ENCODE measurements around the gene DPF3. TPM values are rescaled to one million over a fixed set of nuclear protein-coding genes. Genes with fewer than 3 reads are reported as not detected.

Gene DPF3
- polyA plus RNA-seq, 2 donors, result 0.16 to 0.37 TPM

GRCh38 chr14:72644758-72645489 lies 249.0 kb downstream of the DPF3 start:
- 90 to 94% methylated on average over 4 of the region's 4 CpGs for WGBS, 2 donors
- Histone ChIP-seq H3K9me3 (ENCODE audit: control insufficient read depth in 2 of 2, insufficient read depth in 1 of 2, low read depth in 1 of 2, low read length in 1 of 2) (no peaks in the 10 kb centered on the region), H3K27ac (ENCODE audit: low read depth in 2 of 2, low read length in 1 of 2) (no peak overlapping the region), H3K36me3 (ENCODE audit: control insufficient read depth in 2 of 2, insufficient read depth in 2 of 2, low read length in 1 of 2) (no peaks in the 10 kb centered on the region), H3K27me3 (ENCODE audit: control insufficient read depth in 1 of 2, insufficient read depth in 2 of 2, low read length in 2 of 2) (no peaks in the 10 kb centered on the region), H3K4me3 (ENCODE audit: low read depth in 1 of 2, low read length in 2 of 2) (no peak overlapping the region), H3K4me1 (ENCODE audit: control insufficient read depth in 2 of 2, insufficient read depth in 2 of 2, low read length in 1 of 2) (no peaks in the 10 kb centered on the region)

GRCh38 chr14:72644038-72644437 lies 249.9 kb downstream of the DPF3 start:
- no peaks in the 10 kb centered on the region for H3K36me3 ChIP-seq (ENCODE audit: control insufficient read depth in 2 of 2, insufficient read depth in 2 of 2, low read length in 1 of 2)
- H3K27ac ChIP-seq (ENCODE audit: low read depth in 2 of 2, low read length in 1 of 2), result no peak overlapping the region
- H3K9me3 ChIP-seq (ENCODE audit: control insufficient read depth in 2 of 2, insufficient read depth in 1 of 2, low read depth in 1 of 2, low read length in 1 of 2), result no peaks in the 10 kb centered on the region
- no peaks in the 10 kb centered on the region for H3K4me1 ChIP-seq (ENCODE audit: control insufficient read depth in 2 of 2, insufficient read depth in 2 of 2, low read length in 1 of 2)
- H3K4me3 ChIP-seq (ENCODE audit: low read depth in 1 of 2, low read length in 2 of 2), result no peak overlapping the region
- WGBS, 2 donors, result 77 to 82% methylated on average over 6 of the region's 6 CpGs
- H3K27me3 ChIP-seq (ENCODE audit: control insufficient read depth in 1 of 2, insufficient read depth in 2 of 2, low read length in 2 of 2), result no peaks in the 10 kb centered on the region

- Histone ChIP-seq H3K27me3 (ENCODE audit: control insufficient read depth in 1 of 2, insufficient read depth in 2 of 2, low read length in 2 of 2) (no peaks in the 10 kb centered on the region), H3K36me3 (ENCODE audit: control insufficient read depth in 2 of 2, insufficient read depth in 2 of 2, low read length in 1 of 2) (no peaks in the 10 kb centered on the region), H3K4me3 (ENCODE audit: low read depth in 1 of 2, low read length in 2 of 2) (no peak overlapping the region), H3K4me1 (ENCODE audit: control insufficient read depth in 2 of 2, insufficient read depth in 2 of 2, low read length in 1 of 2) (no peaks in the 10 kb centered on the region), H3K27ac (ENCODE audit: low read depth in 2 of 2, low read length in 1 of 2) (no peak overlapping the region), H3K9me3 (ENCODE audit: control insufficient read depth in 2 of 2, insufficient read depth in 1 of 2, low read depth in 1 of 2, low read length in 1 of 2) (no peaks in the 10 kb centered on the region)
- WGBS, 2 donors, result 59 to 70% methylated on average over 5 of the region's 5 CpGs
These were observed 250.5 kb downstream of the DPF3 start for GRCh38 chr14:72643317-72643801.

GRCh38 chr14:72640911-72641485 lies 252.9 kb downstream of the DPF3 start:
- H3K27ac ChIP-seq (ENCODE audit: low read depth in 2 of 2, low read length in 1 of 2), result no peak overlapping the region
- no peaks in the 10 kb centered on the region for H3K4me1 ChIP-seq (ENCODE audit: control insufficient read depth in 2 of 2, insufficient read depth in 2 of 2, low read length in 1 of 2)
- no peaks in the 10 kb centered on the region for H3K27me3 ChIP-seq (ENCODE audit: control insufficient read depth in 1 of 2, insufficient read depth in 2 of 2, low read length in 2 of 2)
- no peaks in the 10 kb centered on the region for H3K36me3 ChIP-seq (ENCODE audit: control insufficient read depth in 2 of 2, insufficient read depth in 2 of 2, low read length in 1 of 2)
- no peak overlapping the region for H3K4me3 ChIP-seq (ENCODE audit: low read depth in 1 of 2, low read length in 2 of 2)
- H3K9me3 ChIP-seq (ENCODE audit: control insufficient read depth in 2 of 2, insufficient read depth in 1 of 2, low read depth in 1 of 2, low read length in 1 of 2), result no peaks in the 10 kb centered on the region
- WGBS, 2 donors, result 94% methylated on average over 8 of the region's 8 CpGs

GRCh38 chr14:72638021-72638420 lies 255.9 kb downstream of the DPF3 start:
- no peak overlapping the region for H3K4me3 ChIP-seq (ENCODE audit: low read depth in 1 of 2, low read length in 2 of 2)
- no peaks in the 10 kb centered on the region for H3K27me3 ChIP-seq (ENCODE audit: control insufficient read depth in 1 of 2, insufficient read depth in 2 of 2, low read length in 2 of 2)
- H3K27ac ChIP-seq (ENCODE audit: low read depth in 2 of 2, low read length in 1 of 2), result no peak overlapping the region
- 69% methylated on average over 3 of the region's 3 CpGs for WGBS, 2 donors
- H3K9me3 ChIP-seq (ENCODE audit: control insufficient read depth in 2 of 2, insufficient read depth in 1 of 2, low read depth in 1 of 2, low read length in 1 of 2), result no peaks in the 10 kb centered on the region
- no peaks in the 10 kb centered on the region for H3K4me1 ChIP-seq (ENCODE audit: control insufficient read depth in 2 of 2, insufficient read depth in 2 of 2, low read length in 1 of 2)
- H3K36me3 ChIP-seq (ENCODE audit: control insufficient read depth in 2 of 2, insufficient read depth in 2 of 2, low read length in 1 of 2), result no peaks in the 10 kb centered on the region

GRCh38 chr14:72636871-72637270 lies 257.0 kb downstream of the DPF3 start:
- Histone ChIP-seq H3K27me3 (ENCODE audit: control insufficient read depth in 1 of 2, insufficient read depth in 2 of 2, low read length in 2 of 2) (no peaks in the 10 kb centered on the region), H3K9me3 (ENCODE audit: control insufficient read depth in 2 of 2, insufficient read depth in 1 of 2, low read depth in 1 of 2, low read length in 1 of 2) (no peaks in the 10 kb centered on the region), H3K4me3 (ENCODE audit: low read depth in 1 of 2, low read length in 2 of 2) (no peak overlapping the region), H3K4me1 (ENCODE audit: control insufficient read depth in 2 of 2, insufficient read depth in 2 of 2, low read length in 1 of 2) (no peaks in the 10 kb centered on the region), H3K36me3 (ENCODE audit: control insufficient read depth in 2 of 2, insufficient read depth in 2 of 2, low read length in 1 of 2) (no peaks in the 10 kb centered on the region), H3K27ac (ENCODE audit: low read depth in 2 of 2, low read length in 1 of 2) (no peak overlapping the region)
- WGBS, 2 donors, result 91 to 97% methylated on average over 4 of the region's 4 CpGs

- H3K36me3 ChIP-seq (ENCODE audit: control insufficient read depth in 2 of 2, insufficient read depth in 2 of 2, low read length in 1 of 2), result no peaks in the 10 kb centered on the region
- H3K27ac ChIP-seq (ENCODE audit: low read depth in 2 of 2, low read length in 1 of 2), result no peak overlapping the region
- no peaks in the 10 kb centered on the region for H3K27me3 ChIP-seq (ENCODE audit: control insufficient read depth in 1 of 2, insufficient read depth in 2 of 2, low read length in 2 of 2)
- 69 to 83% methylated on average over 1 of the region's 1 CpG for WGBS, 2 donors
- no peak overlapping the region for H3K4me3 ChIP-seq (ENCODE audit: low read depth in 1 of 2, low read length in 2 of 2)
- no peaks in the 10 kb centered on the region for H3K9me3 ChIP-seq (ENCODE audit: control insufficient read depth in 2 of 2, insufficient read depth in 1 of 2, low read depth in 1 of 2, low read length in 1 of 2)
- no peaks in the 10 kb centered on the region for H3K4me1 ChIP-seq (ENCODE audit: control insufficient read depth in 2 of 2, insufficient read depth in 2 of 2, low read length in 1 of 2)
These were observed 257.8 kb downstream of the DPF3 start for GRCh38 chr14:72636094-72636493.

GRCh38 chr14:72634691-72635616 lies 258.9 kb downstream of the DPF3 start:
- Histone ChIP-seq H3K36me3 (ENCODE audit: control insufficient read depth in 2 of 2, insufficient read depth in 2 of 2, low read length in 1 of 2) (no peaks in the 10 kb centered on the region), H3K27me3 (ENCODE audit: control insufficient read depth in 1 of 2, insufficient read depth in 2 of 2, low read length in 2 of 2) (no peaks in the 10 kb centered on the region), H3K4me1 (ENCODE audit: control insufficient read depth in 2 of 2, insufficient read depth in 2 of 2, low read length in 1 of 2) (no peaks in the 10 kb centered on the region), H3K9me3 (ENCODE audit: control insufficient read depth in 2 of 2, insufficient read depth in 1 of 2, low read depth in 1 of 2, low read length in 1 of 2) (no peaks in the 10 kb centered on the region), H3K27ac (ENCODE audit: low read depth in 2 of 2, low read length in 1 of 2) (no peak overlapping the region), H3K4me3 (ENCODE audit: low read depth in 1 of 2, low read length in 2 of 2) (no peak overlapping the region)
- 85 to 90% methylated on average over 4 of the region's 4 CpGs for WGBS, 2 donors

GRCh38 chr14:72633551-72633950 lies 260.4 kb downstream of the DPF3 start:
- H3K27ac ChIP-seq (ENCODE audit: low read depth in 2 of 2, low read length in 1 of 2), result no peak overlapping the region
- no peak overlapping the region for H3K4me3 ChIP-seq (ENCODE audit: low read depth in 1 of 2, low read length in 2 of 2)
- no peaks in the 10 kb centered on the region for H3K27me3 ChIP-seq (ENCODE audit: control insufficient read depth in 1 of 2, insufficient read depth in 2 of 2, low read length in 2 of 2)
- H3K36me3 ChIP-seq (ENCODE audit: control insufficient read depth in 2 of 2, insufficient read depth in 2 of 2, low read length in 1 of 2), result no peaks in the 10 kb centered on the region
- WGBS, 2 donors, result 69 to 76% methylated on average over 5 of the region's 5 CpGs
- H3K4me1 ChIP-seq (ENCODE audit: control insufficient read depth in 2 of 2, insufficient read depth in 2 of 2, low read length in 1 of 2), result no peaks in the 10 kb centered on the region
- no peaks in the 10 kb centered on the region for H3K9me3 ChIP-seq (ENCODE audit: control insufficient read depth in 2 of 2, insufficient read depth in 1 of 2, low read depth in 1 of 2, low read length in 1 of 2)
